ENCODE data around the gene OBSL1.

Gene OBSL1

DNA sequence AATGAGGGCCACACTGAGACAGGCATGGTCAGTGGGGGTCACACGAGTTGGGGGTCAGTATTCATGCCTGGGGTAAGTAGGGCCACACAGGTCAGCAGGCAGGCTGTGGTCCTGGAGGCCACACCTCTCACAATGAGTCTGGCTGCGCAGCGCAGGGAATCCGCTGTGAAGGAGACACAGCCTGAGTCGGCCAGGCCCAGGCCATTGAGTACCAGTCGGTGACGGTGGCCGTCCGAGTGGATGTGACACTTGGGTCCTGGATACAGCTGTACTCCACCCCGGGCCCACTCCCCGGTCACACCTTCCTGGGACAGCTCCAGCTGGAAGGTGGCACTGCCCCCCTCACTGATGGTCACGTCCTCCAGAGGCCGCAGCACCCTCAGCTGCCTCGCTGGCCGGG, 17.0 kb downstream of the OBSL1 start:
- H3K4me3 ChIP-seq (ENCODE audit: low read length), result no peak overlapping the region
- TF ChIP-seq, protein P1, sequence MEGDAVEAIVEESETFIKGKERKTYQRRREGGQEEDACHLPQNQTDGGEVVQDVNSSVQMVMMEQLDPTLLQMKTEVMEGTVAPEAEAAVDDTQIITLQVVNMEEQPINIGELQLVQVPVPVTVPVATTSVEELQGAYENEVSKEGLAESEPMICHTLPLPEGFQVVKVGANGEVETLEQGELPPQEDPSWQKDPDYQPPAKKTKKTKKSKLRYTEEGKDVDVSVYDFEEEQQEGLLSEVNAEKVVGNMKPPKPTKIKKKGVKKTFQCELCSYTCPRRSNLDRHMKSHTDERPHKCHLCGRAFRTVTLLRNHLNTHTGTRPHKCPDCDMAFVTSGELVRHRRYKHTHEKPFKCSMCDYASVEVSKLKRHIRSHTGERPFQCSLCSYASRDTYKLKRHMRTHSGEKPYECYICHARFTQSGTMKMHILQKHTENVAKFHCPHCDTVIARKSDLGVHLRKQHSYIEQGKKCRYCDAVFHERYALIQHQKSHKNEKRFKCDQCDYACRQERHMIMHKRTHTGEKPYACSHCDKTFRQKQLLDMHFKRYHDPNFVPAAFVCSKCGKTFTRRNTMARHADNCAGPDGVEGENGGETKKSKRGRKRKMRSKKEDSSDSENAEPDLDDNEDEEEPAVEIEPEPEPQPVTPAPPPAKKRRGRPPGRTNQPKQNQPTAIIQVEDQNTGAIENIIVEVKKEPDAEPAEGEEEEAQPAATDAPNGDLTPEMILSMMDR (conservative IDR thresholded peaks at IDR 0.05; ENCODE audit: low read length), result no peak
- DNase-seq (ENCODE audit: low read depth), result no peak

DNA sequence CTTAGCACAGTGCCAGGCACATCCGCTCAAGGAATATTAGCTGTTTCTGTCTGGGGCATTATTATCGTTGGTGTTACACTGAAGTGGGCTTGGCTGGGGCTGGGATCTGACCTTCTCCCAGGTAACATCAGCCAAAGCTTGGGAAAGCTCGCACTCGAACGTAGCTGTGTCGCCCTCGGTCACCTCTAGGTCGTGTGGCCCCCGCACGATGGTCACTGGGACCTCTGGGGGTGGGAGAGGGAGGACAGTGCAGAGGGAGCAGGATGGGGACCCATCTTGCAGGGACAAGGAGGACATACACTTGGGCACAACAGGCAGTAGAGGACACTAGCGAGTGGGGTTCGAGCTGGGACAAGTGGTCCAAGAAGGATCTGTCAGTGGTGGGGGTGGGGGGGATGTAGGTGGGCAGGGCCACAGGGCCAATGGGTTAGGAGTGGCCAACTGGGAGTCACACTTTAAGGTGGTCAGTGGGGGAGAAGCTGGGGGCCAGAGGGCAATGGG, 17.8 kb downstream of the OBSL1 start:
- DNase-seq (ENCODE audit: low read depth), result no peak
- TF ChIP-seq, protein P1 (conservative IDR thresholded peaks at IDR 0.05; ENCODE audit: low read length), result no peak
- no peak overlapping the region for H3K4me3 ChIP-seq (ENCODE audit: low read length)

DNA sequence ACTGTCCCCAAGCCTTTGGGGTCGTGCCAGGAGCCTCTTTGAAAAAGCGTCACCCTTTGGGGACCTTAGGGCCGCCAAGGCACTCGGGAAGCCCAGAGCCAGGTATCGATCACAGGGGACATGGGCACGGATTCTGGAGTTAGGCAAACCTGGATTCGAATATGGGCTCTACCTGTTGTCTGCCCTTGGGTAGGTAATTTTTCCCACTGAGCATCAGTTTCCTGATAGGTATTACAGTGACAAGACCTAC, 18.2 kb downstream of the OBSL1 start:
- TF ChIP-seq, protein P1 (conservative IDR thresholded peaks at IDR 0.05; ENCODE audit: low read length), result no peak
- DNase-seq (ENCODE audit: low read depth), result no peak
- H3K4me3 ChIP-seq (ENCODE audit: low read length), result peak overlapping the region; percentile 69

DNA sequence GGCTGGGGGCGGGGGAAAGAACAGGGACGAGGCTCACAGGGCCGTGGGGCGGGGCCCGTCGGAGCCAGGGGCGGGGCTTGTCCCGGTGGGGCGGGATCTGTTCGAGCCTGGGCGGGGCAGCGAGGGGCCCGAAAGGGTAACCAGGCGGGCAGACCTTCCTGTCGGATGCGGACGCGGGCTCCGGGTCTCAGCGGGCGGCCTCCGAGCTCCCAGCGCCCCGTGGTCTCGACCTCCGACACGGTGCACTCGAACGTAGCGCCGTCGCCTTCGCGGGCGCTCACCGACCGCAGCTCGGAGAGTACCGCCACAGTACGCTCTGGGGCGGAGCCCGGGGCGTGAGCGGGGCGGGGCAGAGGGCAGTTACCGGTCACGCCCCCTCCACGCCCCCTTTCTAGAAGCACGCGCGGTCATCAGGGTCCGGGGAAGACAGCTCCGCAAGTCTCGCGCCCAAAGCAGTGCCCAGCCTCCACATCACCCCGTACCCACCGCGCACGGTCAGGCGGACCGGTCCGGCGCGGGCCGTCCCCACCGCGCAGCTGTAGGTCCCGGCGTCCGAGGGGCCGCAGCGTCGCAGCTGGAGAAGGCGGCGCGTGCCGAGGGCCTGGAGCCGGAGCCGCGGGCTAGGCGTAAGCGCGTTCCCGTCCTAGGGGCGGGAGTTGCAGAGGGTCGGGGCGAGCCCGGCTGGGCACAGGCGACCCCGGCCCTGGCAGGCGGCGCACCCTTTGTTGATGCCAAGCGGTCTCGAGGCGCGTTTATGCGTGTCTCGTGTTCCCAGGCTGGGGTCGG, 18.8 kb downstream of the OBSL1 start:
- peak overlapping the region; percentile 69 for H3K4me3 ChIP-seq (ENCODE audit: low read length)
- TF ChIP-seq, protein P1 (conservative IDR thresholded peaks at IDR 0.05; ENCODE audit: low read length), result no peak
- peak; percentile 72 for DNase-seq (ENCODE audit: low read depth)

DNA sequence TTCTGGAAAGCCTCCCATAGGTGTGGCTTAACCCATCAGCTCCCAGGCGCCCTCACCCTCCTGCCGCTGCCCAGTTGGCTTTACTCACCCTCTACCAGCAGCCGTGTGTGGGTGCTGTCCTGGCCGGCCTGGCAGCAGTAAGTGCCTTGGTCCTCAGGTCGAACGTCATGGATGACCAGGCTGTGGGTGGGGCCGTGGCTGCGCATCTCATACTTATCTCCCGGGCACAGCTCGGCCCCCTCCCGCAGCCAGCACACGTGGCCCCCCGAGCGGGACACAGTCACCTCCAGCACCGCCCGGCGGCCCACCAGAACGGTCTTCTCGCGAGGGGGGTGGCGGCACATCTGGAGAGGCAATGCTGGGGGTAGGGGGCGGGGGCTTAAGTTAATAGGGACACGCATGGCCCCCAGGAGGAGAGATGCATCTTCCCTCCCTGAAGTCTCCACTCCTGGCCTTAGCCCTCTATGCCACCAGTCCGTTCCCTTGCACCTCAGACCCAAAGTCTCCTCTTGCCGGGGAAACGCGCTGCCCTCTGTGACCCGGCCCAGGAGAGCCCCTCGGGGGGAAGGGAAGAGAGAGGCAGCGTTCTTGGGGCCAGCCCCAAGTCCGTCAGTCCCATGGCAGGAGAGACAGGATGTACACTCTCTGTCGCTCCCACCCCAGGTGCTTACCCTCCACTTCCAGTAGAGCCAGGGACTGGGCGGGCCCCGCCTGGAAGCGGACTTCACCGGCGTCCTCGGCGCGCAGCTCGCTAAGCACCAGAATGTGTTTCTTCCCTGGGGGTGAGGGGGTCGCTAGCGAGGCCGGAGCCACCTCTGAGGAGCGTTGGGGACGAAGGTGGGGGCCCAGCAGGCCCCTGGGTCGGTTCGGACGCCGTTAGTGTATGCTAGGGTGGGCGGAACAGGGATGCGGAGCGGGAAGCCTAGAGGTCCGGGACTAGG, 19.6 kb downstream of the OBSL1 start:
- TF ChIP-seq, protein P1 (conservative IDR thresholded peaks at IDR 0.05; ENCODE audit: low read length), result no peak
- DNase-seq (ENCODE audit: low read depth), result peak; percentile 29

DNA sequence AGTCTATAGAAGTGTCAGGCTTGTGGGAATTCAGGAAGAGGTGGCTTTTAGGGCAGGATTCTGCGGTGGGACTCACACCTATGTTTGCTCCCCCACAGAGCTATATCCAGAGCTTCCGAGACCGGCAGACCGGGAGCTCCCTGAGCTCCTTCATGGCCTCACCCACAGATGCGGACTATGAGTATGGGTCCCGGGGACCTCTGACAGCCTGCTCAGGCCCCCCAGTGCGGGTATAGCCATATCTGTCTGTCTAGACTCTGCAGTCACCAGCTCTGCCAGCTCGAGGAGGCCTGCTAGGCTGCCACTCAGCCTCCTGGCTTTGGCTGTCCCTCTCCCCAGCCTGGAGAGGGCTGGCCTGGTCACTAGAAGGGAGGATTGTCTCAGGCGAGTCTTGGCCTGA, 21.7 kb downstream of the OBSL1 start:
- TF ChIP-seq, protein P1 (conservative IDR thresholded peaks at IDR 0.05; ENCODE audit: low read length), result no peak
- no peak overlapping the region for H3K4me3 ChIP-seq (ENCODE audit: low read length)
- DNase-seq (ENCODE audit: low read depth), result no peak

More for the DNA sequence above, 19.6 kb downstream of the OBSL1 start:
- peak overlapping the region; percentile 69 for H3K4me3 ChIP-seq (ENCODE audit: low read length)

Measured in AG10803 (cell line).